ENCODE data around the gene CCNY.

GRCh38 chr10:35364808-35365207 is 28.5 kb downstream of the CCNY start:
- TF ChIP-seq CTCF (conservative IDR thresholded peaks at IDR 0.05; ENCODE audit: low read depth, low read length) (no peak), FOS (IDR thresholded peaks at IDR 0.05; ENCODE audit: low read depth, low read length) (no peak), SMC3 (IDR thresholded peaks at IDR 0.05; ENCODE audit: low read depth, low read length) (no peak), POLR2A (IDR thresholded peaks at IDR 0.05; ENCODE audit: low read depth, low read length) (no peak), MAFK (IDR thresholded peaks at IDR 0.05; ENCODE audit: low read depth, low read length) (no peak), MXI1 (IDR thresholded peaks at IDR 0.05; ENCODE audit: borderline replicate concordance, low read depth, low read length) (no peak), RAD21 (IDR thresholded peaks at IDR 0.05; ENCODE audit: low read length) (no peak), MAZ (IDR thresholded peaks at IDR 0.05; ENCODE audit: borderline replicate concordance, low read depth, low read length) (no peak), NFE2L2 (IDR thresholded peaks at IDR 0.05; ENCODE audit: low read depth, low read length) (no peak)
